Body of pancreas (tissue), 4 donors: ENCODE data around the gene FXYD7. TPM values are rescaled to one million over a fixed set of nuclear protein-coding genes. Genes with fewer than 3 reads are reported as not detected.

ENCODE experiments used
- ATAC-seq: fragments of 150-250 bp; one replicate; pipeline ENCODE4 v1.9.1; 2016
- DNase-seq, 4 donors: peaks; one replicate each; pipeline ENCODE4 v3.0.0-alpha.2; 2019
- H3K27ac ChIP-seq, 4 donors: fragments of 200-600 bp; sonication (generic); 1 replicate in 3 of 4; 2 replicates in 1 of 4; pipeline versions ENCODE4 v1.5.1 to v1.6.1; 2016 to 2019; ENCODE audit warnings: mild to moderate bottlenecking in 1 of 4, mixed read lengths in 1 of 4, moderate library complexity in 1 of 4
- H3K27me3 ChIP-seq, 2 donors: fragments of 200-600 bp; sonication (generic); one replicate each; pipeline ENCODE4 v1.6.0; 2016; ENCODE audit warnings: mild to moderate bottlenecking in 1 of 2
- H3K36me3 ChIP-seq, 2 donors: fragments of 200-600 bp; sonication (generic); replicated peaks in 1 of 2; 2 replicates each; pipeline ENCODE4 v1.5.1; 2016; ENCODE audit warnings: low read depth in 2 of 2; ENCODE audit not compliant: insufficient read depth in 1 of 2
- H3K4me1 ChIP-seq: fragments of 200-600 bp; sonication (generic); one replicate; pipeline ENCODE4 v1.6.0; 2016
- H3K4me3 ChIP-seq, 2 donors: fragments of 200-600 bp; sonication (generic); 1 replicate in 1 of 2; 2 replicates in 1 of 2; pipeline ENCODE4 v1.5.1; 2016 to 2019
- H3K9me3 ChIP-seq, 3 donors: fragments of 200-600 bp; sonication (generic); 1 replicate in 2 of 3; 2 replicates in 1 of 3; pipeline ENCODE4 v1.5.1; 2016
- POLR2A ChIP-seq, 3 donors: fragments of 450-650 bp; IDR thresholded peaks; one replicate each; pipeline ENCODE4 v1.6.1; 2016; ENCODE audit warnings: antibody characterized with exemption in 3 of 3, mild to moderate bottlenecking in 2 of 3
- WGBS, 2 donors: methylation state at CpG; one replicate each; pipeline ENCODE4 v1.1.5; 2017; 5-methylcytosine and 5-hydroxymethylcytosine counted together
- intact Hi-C: fragments of 100-400 bp; cut with DNase I; formaldehyde crosslinking; loops from one replicate; pipeline ENCODE4 v1.15.1; 2023
- total RNA-seq, 2 donors: library from RNA; depleted of rRNA; stranded (reverse); fragments of >200 nt; gene quantifications; one replicate each; pipeline ENCODE4 v1.1.0, GENCODE V29; 2016
- TF ChIP-seq, protein P1 (sequence below), 7 experiments: fragments of 450-650 bp in 4 of 7; fragments of 200-600 bp in 3 of 7; sonication (generic) in 3 of 7; IDR thresholded peaks; one replicate each; pipeline ENCODE4 v1.5.1; 2016 to 2019; ENCODE audit warnings: antibody characterized with exemption in 7 of 7

FXYD7 gene
- total RNA-seq, 2 donors from 2014 or later: 0.52 to 1.3 TPM

DNA sequence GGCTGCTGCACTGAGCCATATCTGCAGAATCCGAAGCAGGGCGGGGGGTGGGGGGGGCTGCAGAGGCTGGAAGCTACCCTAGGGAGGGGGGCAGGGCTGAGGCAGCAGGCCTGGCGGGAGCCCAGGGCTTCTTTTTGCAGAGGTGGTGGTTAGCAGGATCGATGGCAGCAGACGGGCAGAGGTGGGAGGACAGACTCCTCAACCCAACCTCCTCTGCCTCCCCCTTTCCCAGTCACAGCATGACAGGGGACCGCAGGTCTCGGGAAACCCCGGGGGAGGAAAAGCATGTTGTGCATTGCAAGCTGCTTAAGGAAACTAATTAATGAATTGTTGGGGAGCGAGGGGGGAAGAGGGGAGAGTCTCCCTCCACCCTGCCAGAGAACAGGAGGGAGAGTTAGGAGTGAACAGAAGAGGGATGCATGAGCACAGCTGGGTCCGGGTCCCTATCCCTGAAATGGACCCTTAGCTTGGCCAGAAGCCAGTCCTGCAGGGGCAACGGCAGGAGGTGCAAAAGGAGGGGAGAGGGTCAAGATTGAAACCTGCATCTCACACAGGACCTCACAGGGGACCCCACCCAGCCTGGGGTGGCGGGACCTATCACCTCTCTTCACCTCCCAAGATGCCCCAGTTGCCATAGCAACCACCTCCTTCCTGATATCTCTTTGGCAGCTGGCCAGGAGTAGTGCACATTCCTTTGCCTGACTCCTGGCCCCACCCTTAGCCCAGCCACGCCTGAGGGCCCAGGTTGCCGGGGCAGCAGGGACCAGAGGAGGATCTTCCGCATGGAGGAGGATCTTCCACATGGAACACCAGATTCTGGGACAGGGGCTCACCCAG, 1.8 kb downstream of the FXYD7 start:
- intact Hi-C loops: loop anchor here (10.0 kb wide), 1 partner anchor 100 kb away; the partner anchor contains the start of gene LSR
- Histone ChIP-seq H3K4me1 (peaks cover 16% of the 10 kb centered on the region), H3K36me3 (no peaks in the 10 kb centered on the region), H3K9me3 (no peaks in the 10 kb centered on the region), H3K27me3 (no peaks in the 10 kb centered on the region), H3K4me3 (no peak overlapping the region), H3K27ac (no peak overlapping the region)
- 23 to 25% methylated on average over 12 of the region's 15 CpGs for WGBS, 2 donors
- DNase-seq (peak; percentile 30 to 66 (median 41)), ATAC-seq (no peak)
- TF ChIP-seq, protein P1, sequence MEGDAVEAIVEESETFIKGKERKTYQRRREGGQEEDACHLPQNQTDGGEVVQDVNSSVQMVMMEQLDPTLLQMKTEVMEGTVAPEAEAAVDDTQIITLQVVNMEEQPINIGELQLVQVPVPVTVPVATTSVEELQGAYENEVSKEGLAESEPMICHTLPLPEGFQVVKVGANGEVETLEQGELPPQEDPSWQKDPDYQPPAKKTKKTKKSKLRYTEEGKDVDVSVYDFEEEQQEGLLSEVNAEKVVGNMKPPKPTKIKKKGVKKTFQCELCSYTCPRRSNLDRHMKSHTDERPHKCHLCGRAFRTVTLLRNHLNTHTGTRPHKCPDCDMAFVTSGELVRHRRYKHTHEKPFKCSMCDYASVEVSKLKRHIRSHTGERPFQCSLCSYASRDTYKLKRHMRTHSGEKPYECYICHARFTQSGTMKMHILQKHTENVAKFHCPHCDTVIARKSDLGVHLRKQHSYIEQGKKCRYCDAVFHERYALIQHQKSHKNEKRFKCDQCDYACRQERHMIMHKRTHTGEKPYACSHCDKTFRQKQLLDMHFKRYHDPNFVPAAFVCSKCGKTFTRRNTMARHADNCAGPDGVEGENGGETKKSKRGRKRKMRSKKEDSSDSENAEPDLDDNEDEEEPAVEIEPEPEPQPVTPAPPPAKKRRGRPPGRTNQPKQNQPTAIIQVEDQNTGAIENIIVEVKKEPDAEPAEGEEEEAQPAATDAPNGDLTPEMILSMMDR (IDR thresholded peaks at IDR 0.05): no peak
- TF ChIP-seq POLR2A (IDR thresholded peaks at IDR 0.05): no peak

DNA sequence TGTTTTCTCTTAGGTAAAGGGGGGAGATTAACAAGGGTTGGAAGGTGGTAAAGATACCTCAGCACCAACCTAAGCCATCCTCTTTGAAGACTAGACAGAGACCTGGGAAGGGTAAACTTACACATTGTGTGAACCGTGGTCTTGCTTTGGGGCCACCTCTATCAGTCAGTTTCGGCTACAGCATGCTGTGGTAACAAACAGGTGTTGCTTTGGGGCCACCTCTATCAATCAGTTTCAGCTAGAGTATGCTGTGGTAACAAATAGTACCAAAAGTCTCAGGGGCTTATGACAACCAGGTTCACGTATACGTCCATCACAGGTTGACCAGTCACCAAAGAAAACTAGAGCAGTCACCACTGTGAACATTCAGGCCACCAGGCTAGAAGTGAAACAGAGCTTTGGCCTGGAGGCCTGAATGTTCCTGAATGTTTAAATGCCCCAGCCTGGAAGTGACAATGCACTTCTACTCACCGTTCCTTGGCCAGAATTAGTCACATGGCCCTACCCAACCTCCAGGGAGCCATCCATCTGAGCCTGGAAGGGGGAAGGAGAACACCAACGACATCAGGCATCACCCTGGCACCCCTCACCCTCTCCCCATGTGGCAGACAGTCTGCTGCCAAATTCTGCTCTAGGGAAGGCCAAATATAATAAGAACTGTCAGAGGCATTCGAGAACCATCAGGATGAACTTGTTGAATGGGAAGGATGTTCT, 3.8 kb downstream of the FXYD7 start:
- Histone ChIP-seq H3K4me3 (no peak overlapping the region), H3K36me3 (no peaks in the 10 kb centered on the region), H3K9me3 (no peaks in the 10 kb centered on the region), H3K4me1 (peaks cover 10% of the 10 kb centered on the region), H3K27ac (no peak overlapping the region), H3K27me3 (no peaks in the 10 kb centered on the region)
- intact Hi-C loops: loop anchor here (10.0 kb wide), 1 partner anchor 98 kb away; the partner anchor contains the start of gene LSR
- no peak for ATAC-seq
- DNase-seq: no peak
- WGBS, 2 donors: 79 to 80% methylated on average over 7 of the region's 7 CpGs
- TF ChIP-seq POLR2A (IDR thresholded peaks at IDR 0.05): no peak
- TF ChIP-seq, protein P1 (IDR thresholded peaks at IDR 0.05): no peak

DNA sequence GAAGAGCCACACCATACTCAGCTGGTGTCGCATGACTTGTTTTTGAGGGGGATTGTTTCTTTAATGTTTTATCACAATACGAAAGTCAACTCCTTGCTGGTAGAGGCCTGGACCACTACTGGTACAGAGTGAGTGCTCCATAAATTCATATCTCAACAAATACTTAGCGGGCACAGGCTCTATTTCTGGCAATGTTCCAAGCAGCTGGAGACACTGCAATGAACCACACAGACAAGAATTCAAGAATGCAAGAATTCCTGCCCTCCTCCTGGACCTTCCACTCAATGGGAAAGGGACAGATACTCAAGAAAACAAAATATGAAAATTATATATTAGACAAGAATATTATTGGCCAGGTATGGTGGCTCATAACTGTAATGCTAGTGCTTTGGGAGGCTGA, 6.4 kb downstream of the FXYD7 start:
- Histone ChIP-seq H3K27ac (no peak overlapping the region), H3K36me3 (no peaks in the 10 kb centered on the region), H3K4me3 (no peak overlapping the region), H3K27me3 (peaks cover 0 to 13% of the 10 kb centered on the region in 2 donors), H3K4me1 (peaks cover 10% of the 10 kb centered on the region), H3K9me3 (no peaks in the 10 kb centered on the region)
- ATAC-seq (no peak), DNase-seq (no peak)
- intact Hi-C loops: loop anchor here (10.0 kb wide), 1 partner anchor 95 kb away; the partner anchor contains the start of gene LSR
- TF ChIP-seq POLR2A (IDR thresholded peaks at IDR 0.05): no peak
- WGBS, 2 donors: 82 to 83% methylated on average over 3 of the region's 3 CpGs

DNA sequence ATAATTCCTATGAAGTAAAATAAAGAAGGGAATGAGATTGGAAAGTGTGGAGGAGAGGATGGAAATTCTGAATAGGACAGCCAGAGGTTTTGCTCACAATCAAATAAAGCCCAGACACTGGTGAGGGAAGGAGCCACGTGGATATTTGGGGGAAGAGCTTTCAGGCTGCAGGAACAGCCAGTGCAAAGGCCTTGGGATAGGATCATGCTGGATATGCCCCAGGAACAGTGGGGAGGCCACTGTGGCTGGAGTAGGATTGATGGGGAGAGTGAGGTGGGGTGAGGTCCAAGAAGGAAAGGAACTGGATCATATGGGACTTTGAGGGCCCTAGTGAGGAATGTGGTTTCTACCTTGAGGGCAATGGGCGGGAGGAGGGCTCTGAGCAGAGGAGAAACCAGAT, 7.4 kb downstream of the FXYD7 start:
- Histone ChIP-seq H3K36me3 (no peaks in the 10 kb centered on the region), H3K9me3 (no peaks in the 10 kb centered on the region), H3K27ac (no peak overlapping the region), H3K4me3 (no peak overlapping the region), H3K4me1 (peaks cover 18% of the 10 kb centered on the region), H3K27me3 (peaks cover 0 to 20% of the 10 kb centered on the region in 2 donors)
- intact Hi-C loops: no loop called here
- 49 to 53% methylated on average over 2 of the region's 2 CpGs for WGBS, 2 donors
- DNase-seq: no peak
- no peak for ATAC-seq
- TF ChIP-seq, protein P1 (IDR thresholded peaks at IDR 0.05): no peak
- TF ChIP-seq POLR2A (IDR thresholded peaks at IDR 0.05): no peak
